Loucy (cell line): ENCODE data around the gene WDR31.

Experiments used
- H2AFZ ChIP-seq: fragments of 200-600 bp; sonication (generic); 2 replicates; pipeline ENCODE4 v1.6.0; 2016; ENCODE audit warnings: antibody characterized with exemption, mild to moderate bottlenecking, low read length, moderate library complexity
- H3F3A ChIP-seq: fragments of 200-600 bp; 2 replicates; pipeline ENCODE4 v1.6.0; 2016; ENCODE audit warnings: antibody characterized with exemption, low read depth, mild to moderate bottlenecking
- H3K27me3 ChIP-seq: fragments of 200-600 bp; sonication (generic); 2 replicates; pipeline ENCODE4 v1.6.1; 2014; ENCODE audit warnings: low read length, mild to moderate bottlenecking; ENCODE audit not compliant: insufficient read depth, poor library complexity, severe bottlenecking
- H3K36me3 ChIP-seq: fragments of 200-600 bp; sonication (generic); 2 replicates; pipeline ENCODE4 v1.6.1; 2016; ENCODE audit warnings: low read length; ENCODE audit not compliant: insufficient read depth
- H3K4me1 ChIP-seq: fragments of 200-600 bp; sonication (generic); 2 replicates; pipeline ENCODE4 v1.5.1; 2014; ENCODE audit warnings: low read length, mild to moderate bottlenecking; ENCODE audit not compliant: insufficient read depth, poor library complexity, severe bottlenecking
- H3K4me2 ChIP-seq: fragments of 200-600 bp; sonication (generic); 2 replicates; pipeline ENCODE4 v1.6.0; 2014; ENCODE audit warnings: antibody characterized with exemption, low read length, low read depth, mild to moderate bottlenecking; ENCODE audit not compliant: poor library complexity, severe bottlenecking
- H3K4me3 ChIP-seq: fragments of 200-600 bp; sonication (generic); 2 replicates; pipeline ENCODE4 v1.5.1; 2014; ENCODE audit warnings: low read length, mild to moderate bottlenecking, mixed read lengths; ENCODE audit not compliant: poor library complexity, severe bottlenecking
- H3K79me2 ChIP-seq: fragments of 200-600 bp; sonication (generic); 2 replicates; pipeline ENCODE4 v1.6.1; 2014; ENCODE audit warnings: low read length; ENCODE audit not compliant: insufficient read depth
- H3K9ac ChIP-seq: fragments of 200-600 bp; sonication (generic); 2 replicates; pipeline ENCODE4 v1.6.0; 2014; ENCODE audit warnings: mild to moderate bottlenecking, low read depth, low read length, moderate library complexity; ENCODE audit not compliant: poor library complexity, severe bottlenecking
- H3K9me2 ChIP-seq: fragments of 200-600 bp; sonication (generic); replicated peaks from 2 replicates; pipeline ENCODE4 v1.6.1; 2016; ENCODE audit warnings: low read depth, low read length, mixed read lengths
- H3K9me3 ChIP-seq: fragments of 200-600 bp; sonication (generic); 2 replicates; pipeline ENCODE4 v1.6.1; 2014; ENCODE audit warnings: mild to moderate bottlenecking, antibody characterized with exemption, low read length, low read depth; ENCODE audit not compliant: insufficient read depth
- H4K20me1 ChIP-seq: fragments of 200-600 bp; sonication (generic); 2 replicates; pipeline ENCODE4 v1.6.0; 2014; ENCODE audit warnings: antibody characterized with exemption, low read length, mild to moderate bottlenecking; ENCODE audit not compliant: insufficient read depth, poor library complexity, severe bottlenecking
- EZH2phosphoT487 ChIP-seq: fragments of 200-600 bp; IDR thresholded peaks from 2 replicates; pipeline ENCODE4 v1.6.1; 2018; ENCODE audit warnings: antibody characterized with exemption, mild to moderate bottlenecking, moderate library complexity, borderline replicate concordance
- TF ChIP-seq, protein P1 (sequence below): fragments of 200-600 bp; sonication (generic); conservative IDR thresholded peaks from 2 replicates; pipeline ENCODE4 v1.5.1; 2014; ENCODE audit warnings: mild to moderate bottlenecking, antibody characterized with exemption, low read length

Gene WDR31

GRCh38 chr9:113349066-113349444, 9.0 kb upstream of the WDR31 start:
- peaks cover 26% of the 10 kb centered on the region for H3K4me1 ChIP-seq
- H3K27me3 ChIP-seq, result no peaks in the 10 kb centered on the region
- no peaks in the 10 kb centered on the region for H3K36me3 ChIP-seq
- no peak overlapping the region for H2AFZ ChIP-seq
- H3K9me2 ChIP-seq, result no peaks in the 10 kb centered on the region
- no peak overlapping the region for H3K4me2 ChIP-seq
- no peak overlapping the region for H3K4me3 ChIP-seq
- no peaks in the 10 kb centered on the region for H4K20me1 ChIP-seq
- no peak overlapping the region for H3K9ac ChIP-seq
- H3F3A ChIP-seq, result peaks cover 2% of the 10 kb centered on the region; the same call in 1 of the 2 replicates
- TF ChIP-seq EZH2phosphoT487, result no peak
- TF ChIP-seq, protein P1, sequence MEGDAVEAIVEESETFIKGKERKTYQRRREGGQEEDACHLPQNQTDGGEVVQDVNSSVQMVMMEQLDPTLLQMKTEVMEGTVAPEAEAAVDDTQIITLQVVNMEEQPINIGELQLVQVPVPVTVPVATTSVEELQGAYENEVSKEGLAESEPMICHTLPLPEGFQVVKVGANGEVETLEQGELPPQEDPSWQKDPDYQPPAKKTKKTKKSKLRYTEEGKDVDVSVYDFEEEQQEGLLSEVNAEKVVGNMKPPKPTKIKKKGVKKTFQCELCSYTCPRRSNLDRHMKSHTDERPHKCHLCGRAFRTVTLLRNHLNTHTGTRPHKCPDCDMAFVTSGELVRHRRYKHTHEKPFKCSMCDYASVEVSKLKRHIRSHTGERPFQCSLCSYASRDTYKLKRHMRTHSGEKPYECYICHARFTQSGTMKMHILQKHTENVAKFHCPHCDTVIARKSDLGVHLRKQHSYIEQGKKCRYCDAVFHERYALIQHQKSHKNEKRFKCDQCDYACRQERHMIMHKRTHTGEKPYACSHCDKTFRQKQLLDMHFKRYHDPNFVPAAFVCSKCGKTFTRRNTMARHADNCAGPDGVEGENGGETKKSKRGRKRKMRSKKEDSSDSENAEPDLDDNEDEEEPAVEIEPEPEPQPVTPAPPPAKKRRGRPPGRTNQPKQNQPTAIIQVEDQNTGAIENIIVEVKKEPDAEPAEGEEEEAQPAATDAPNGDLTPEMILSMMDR, result no peak
- no peaks in the 10 kb centered on the region for H3K79me2 ChIP-seq
- H3K9me3 ChIP-seq, result no peaks in the 10 kb centered on the region

- no peaks in the 10 kb centered on the region for H3K27me3 ChIP-seq
- H3K4me2 ChIP-seq, result no peak overlapping the region
- H3K36me3 ChIP-seq, result no peaks in the 10 kb centered on the region
- no peaks in the 10 kb centered on the region for H3K79me2 ChIP-seq
- peaks cover 32% of the 10 kb centered on the region for H3K4me1 ChIP-seq
- no peak for TF ChIP-seq EZH2phosphoT487
- TF ChIP-seq, protein P1, result no peak
- H4K20me1 ChIP-seq, result no peaks in the 10 kb centered on the region
- H3K9me2 ChIP-seq, result no peaks in the 10 kb centered on the region
- peaks cover 2% of the 10 kb centered on the region; the same call in 1 of the 2 replicates for H3F3A ChIP-seq
- no peaks in the 10 kb centered on the region for H3K9me3 ChIP-seq
- no peak overlapping the region for H3K9ac ChIP-seq
- no peak overlapping the region for H2AFZ ChIP-seq
- no peak overlapping the region for H3K4me3 ChIP-seq
These were observed 8.4 kb upstream of the WDR31 start for GRCh38 chr9:113348437-113348836.

DNA sequence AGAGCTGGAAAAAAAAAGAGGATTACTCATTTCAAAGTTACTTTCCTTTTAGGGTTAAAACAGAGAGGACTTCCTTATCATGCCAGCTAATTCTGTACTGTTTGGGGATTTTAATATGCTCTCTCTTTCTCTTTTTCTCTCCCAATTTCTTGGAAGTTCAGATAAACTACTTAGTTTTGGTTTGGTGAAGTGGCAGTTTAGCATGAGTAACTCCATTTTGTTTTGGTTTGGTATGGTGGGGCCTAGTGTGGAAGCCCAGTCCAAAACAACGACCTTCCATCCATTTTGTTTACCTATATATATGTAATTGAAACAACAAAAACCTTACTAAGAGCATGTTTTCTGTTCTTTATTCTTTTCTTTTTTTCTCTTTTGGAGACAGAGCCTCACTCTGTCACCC, 5.6 kb upstream of the WDR31 start:
- H3K4me3 ChIP-seq, result no peak overlapping the region
- no peaks in the 10 kb centered on the region for H3K9me3 ChIP-seq
- no peaks in the 10 kb centered on the region for H3K36me3 ChIP-seq
- no peaks in the 10 kb centered on the region for H4K20me1 ChIP-seq
- H2AFZ ChIP-seq, result no peak overlapping the region
- H3K4me2 ChIP-seq, result no peak overlapping the region
- H3K27me3 ChIP-seq, result no peaks in the 10 kb centered on the region
- H3K4me1 ChIP-seq, result peaks cover 36% of the 10 kb centered on the region
- no peak overlapping the region for H3K9ac ChIP-seq
- H3K9me2 ChIP-seq, result no peaks in the 10 kb centered on the region
- no peak for TF ChIP-seq EZH2phosphoT487
- TF ChIP-seq, protein P1, result no peak
- peaks cover 2% of the 10 kb centered on the region; the same call in 1 of the 2 replicates for H3F3A ChIP-seq
- H3K79me2 ChIP-seq, result no peaks in the 10 kb centered on the region
